Mesenchymal stem cell (in vitro differentiated cells and primary cell): ENCODE measurements around the gene LRIT3. TPM values are rescaled to one million over a fixed set of nuclear protein-coding genes. Genes with fewer than 3 reads are reported as not detected.

Experiments used
- DNase-seq: peaks from one replicate; pipeline ENCODE4 v3.0.0-alpha.2; 2013
- H2AFZ ChIP-seq: one replicate; pipeline ENCODE4 v1.6.1; 2013; ENCODE audit warnings: low read depth, mild to moderate bottlenecking, control low read depth, inconsistent platforms, low read length, moderate library complexity
- H2AK5ac ChIP-seq: 2 replicates; pipeline ENCODE4 v1.6.1; 2013; ENCODE audit warnings: low read length, moderate library complexity, mild to moderate bottlenecking, inconsistent platforms; ENCODE audit not compliant: severe bottlenecking
- H2BK120ac ChIP-seq: one replicate; pipeline ENCODE4 v1.6.1; 2013; ENCODE audit warnings: low read depth, mild to moderate bottlenecking, inconsistent platforms, low read length, moderate library complexity
- H2BK12ac ChIP-seq, 2 experiments: one replicate each; pipeline ENCODE4 v1.6.1; 2013; ENCODE audit warnings: inconsistent platforms in 2 of 2, low read length in 2 of 2, mild to moderate bottlenecking in 2 of 2, moderate library complexity in 2 of 2, control low read depth in 1 of 2
- H2BK15ac ChIP-seq: one replicate; pipeline ENCODE4 v1.6.1; 2013; ENCODE audit warnings: mild to moderate bottlenecking, low read depth, inconsistent platforms; ENCODE audit not compliant: poor library complexity, severe bottlenecking
- H2BK5ac ChIP-seq: 2 replicates; pipeline ENCODE4 v1.6.1; 2013; ENCODE audit warnings: low read depth, mild to moderate bottlenecking, low read length, control low read depth, inconsistent platforms; ENCODE audit not compliant: poor library complexity, severe bottlenecking
- H3K14ac ChIP-seq, 2 experiments: one replicate each; pipeline ENCODE4 v1.6.1; 2013; ENCODE audit warnings: inconsistent platforms in 2 of 2, low read length in 2 of 2, control low read depth in 1 of 2, mild to moderate bottlenecking in 1 of 2, moderate library complexity in 1 of 2
- H3K18ac ChIP-seq, 2 experiments: one replicate each; pipeline ENCODE4 v1.6.1; 2013; ENCODE audit warnings: inconsistent platforms in 2 of 2, low read length in 2 of 2, control low read depth in 1 of 2, low read depth in 1 of 2, mild to moderate bottlenecking in 1 of 2
- H3K23ac ChIP-seq, 2 experiments: one replicate each; pipeline ENCODE4 v1.6.1; 2013; ENCODE audit warnings: inconsistent platforms in 2 of 2, low read length in 2 of 2, mild to moderate bottlenecking in 2 of 2, moderate library complexity in 2 of 2, control low read depth in 1 of 2
- H3K27ac ChIP-seq: 2 replicates; pipeline ENCODE4 v1.5.1; 2013; ENCODE audit warnings: mild to moderate bottlenecking, moderate library complexity, low read length, control low read depth, inconsistent platforms; ENCODE audit not compliant: poor library complexity, severe bottlenecking
- H3K27me3 ChIP-seq, 2 experiments: 2 replicates each; pipeline versions ENCODE4 v1.6.1 to v1.7.0; 2013; ENCODE audit warnings: low read length in 2 of 2, mild to moderate bottlenecking in 2 of 2, moderate library complexity in 2 of 2, control low read depth in 1 of 2, inconsistent platforms in 1 of 2; ENCODE audit not compliant: control insufficient read depth in 1 of 2, insufficient read depth in 1 of 2
- H3K36me3 ChIP-seq, 2 experiments: 2 replicates each; pipeline versions ENCODE4 v1.6.1 to v1.7.0; 2013; ENCODE audit warnings: low read length in 2 of 2, control low read depth in 1 of 2, inconsistent platforms in 1 of 2, low read depth in 1 of 2, mild to moderate bottlenecking in 1 of 2; ENCODE audit not compliant: insufficient read depth in 2 of 2, control insufficient read depth in 1 of 2
- H3K4ac ChIP-seq, 2 experiments: one replicate each; pipeline ENCODE4 v1.6.1; 2013; ENCODE audit warnings: inconsistent platforms in 2 of 2, low read length in 2 of 2, mild to moderate bottlenecking in 2 of 2, moderate library complexity in 2 of 2, control low read depth in 1 of 2, low read depth in 1 of 2
- H3K4me1 ChIP-seq: 2 replicates; pipeline ENCODE4 v1.6.1; 2013; ENCODE audit warnings: low read depth, low read length, control low read depth; ENCODE audit not compliant: control insufficient read depth, insufficient read depth
- H3K4me2 ChIP-seq: 2 replicates; pipeline ENCODE4 v1.6.1; 2013; ENCODE audit warnings: low read length, mild to moderate bottlenecking, inconsistent platforms; ENCODE audit not compliant: poor library complexity, severe bottlenecking
- H3K4me3 ChIP-seq, 2 experiments: 2 replicates each; pipeline versions ENCODE4 v1.5.1 to v1.7.0; 2013; ENCODE audit warnings: low read length in 2 of 2, mild to moderate bottlenecking in 2 of 2, control low read depth in 1 of 2, low read depth in 1 of 2; ENCODE audit not compliant: insufficient read depth in 1 of 2
- H3K79me1 ChIP-seq: replicated peaks from 2 replicates; pipeline ENCODE4 v1.6.1; 2013; ENCODE audit warnings: mild to moderate bottlenecking, control low read depth, low read length, inconsistent platforms; ENCODE audit not compliant: poor library complexity, severe bottlenecking
- H3K9ac ChIP-seq: 2 replicates; pipeline ENCODE4 v1.7.0; 2013; ENCODE audit warnings: mild to moderate bottlenecking, low read length, moderate library complexity
- H3K9me3 ChIP-seq: 2 replicates; pipeline ENCODE4 v1.7.0; 2013; ENCODE audit warnings: mild to moderate bottlenecking, low read length; ENCODE audit not compliant: control insufficient read depth
- H4K8ac ChIP-seq: one replicate; pipeline ENCODE4 v1.6.1; 2013; ENCODE audit warnings: inconsistent platforms, mild to moderate bottlenecking, low read length, moderate library complexity
- H4K91ac ChIP-seq: one replicate; pipeline ENCODE4 v1.6.1; 2013; ENCODE audit warnings: mild to moderate bottlenecking, low read length, inconsistent platforms
- WGBS: methylation state at CpG from one replicate; pipeline ENCODE4 v1.1.7; 2013; ENCODE audit warnings: mixed read lengths; 5-methylcytosine and 5-hydroxymethylcytosine counted together
- polyA plus RNA-seq, 2 experiments: library from polyadenylated mRNA; stranded (reverse); fragments of 200-250 nt; gene quantifications; one replicate each; pipeline ENCODE4 v1.2.3, GENCODE V29; 2013

LRIT3 gene
- 0.03 TPM for polyA plus RNA-seq (2013, experiment 1 of 2)
- polyA plus RNA-seq (2013, experiment 2 of 2): 0.03 TPM

GRCh38 chr4:109847896-109848442, at the start of gene LRIT3:
TSS of gene LRIT3 (plus strand) at chr4:109848107. CDS start at chr4:109848202, 95 bp downstream.
- Histone ChIP-seq H2BK120ac (no peak within 1 kb of the TSS), H3K23ac (no peak within 1 kb of the TSS), H2AFZ (no peak within 1 kb of the TSS), H3K27me3 (no peaks in the 10 kb centered on the region), H3K18ac (no peak within 1 kb of the TSS), H3K79me1 (no peaks in the 10 kb centered on the region), H2BK12ac (no peak within 1 kb of the TSS), H3K27ac (no peak within 1 kb of the TSS), H3K36me3 (no peaks in the 10 kb centered on the region), H3K4me3 (no peak within 1 kb of the TSS), H2BK15ac (no peak within 1 kb of the TSS), H3K4ac (no peak within 1 kb of the TSS), H4K8ac (no peak within 1 kb of the TSS), H4K91ac (no peak within 1 kb of the TSS), H3K9me3 (no peaks in the 10 kb centered on the region), H3K9ac (no peak within 1 kb of the TSS), H2BK5ac (no peak within 1 kb of the TSS), H3K4me1 (no peaks in the 10 kb centered on the region), H2AK5ac (no peak within 1 kb of the TSS), H3K4me2 (no peak within 1 kb of the TSS), H3K14ac (no peak within 1 kb of the TSS)
- 91% methylated on average over 5 of the region's 5 CpGs for WGBS
- DNase-seq: no peak

- H3K9me3 ChIP-seq: peaks cover 14% of the 10 kb centered on the region
- H3K18ac ChIP-seq: no peak overlapping the region
- no peak overlapping the region for H4K8ac ChIP-seq
- no peak overlapping the region for H3K23ac ChIP-seq
- no peak overlapping the region for H3K4ac ChIP-seq
- no peak overlapping the region for H3K9ac ChIP-seq
- no peak overlapping the region for H3K27ac ChIP-seq
- no peak overlapping the region for H2AK5ac ChIP-seq
- H3K4me1 ChIP-seq: no peaks in the 10 kb centered on the region
- no peaks in the 10 kb centered on the region for H3K27me3 ChIP-seq
- no peak overlapping the region for H2AFZ ChIP-seq
- no peak overlapping the region for H3K4me2 ChIP-seq
- H2BK120ac ChIP-seq: no peak overlapping the region
- H2BK5ac ChIP-seq: no peak overlapping the region
- no peaks in the 10 kb centered on the region for H3K36me3 ChIP-seq
- H3K14ac ChIP-seq: no peak overlapping the region
- DNase-seq: no peak
- H3K79me1 ChIP-seq: no peaks in the 10 kb centered on the region
- H2BK12ac ChIP-seq: no peak overlapping the region
- H4K91ac ChIP-seq: no peak overlapping the region
- H2BK15ac ChIP-seq: no peak overlapping the region
- no peak overlapping the region for H3K4me3 ChIP-seq
Measured at GRCh38 chr4:109798866-109799265, 49.0 kb upstream of the LRIT3 start.

DNA sequence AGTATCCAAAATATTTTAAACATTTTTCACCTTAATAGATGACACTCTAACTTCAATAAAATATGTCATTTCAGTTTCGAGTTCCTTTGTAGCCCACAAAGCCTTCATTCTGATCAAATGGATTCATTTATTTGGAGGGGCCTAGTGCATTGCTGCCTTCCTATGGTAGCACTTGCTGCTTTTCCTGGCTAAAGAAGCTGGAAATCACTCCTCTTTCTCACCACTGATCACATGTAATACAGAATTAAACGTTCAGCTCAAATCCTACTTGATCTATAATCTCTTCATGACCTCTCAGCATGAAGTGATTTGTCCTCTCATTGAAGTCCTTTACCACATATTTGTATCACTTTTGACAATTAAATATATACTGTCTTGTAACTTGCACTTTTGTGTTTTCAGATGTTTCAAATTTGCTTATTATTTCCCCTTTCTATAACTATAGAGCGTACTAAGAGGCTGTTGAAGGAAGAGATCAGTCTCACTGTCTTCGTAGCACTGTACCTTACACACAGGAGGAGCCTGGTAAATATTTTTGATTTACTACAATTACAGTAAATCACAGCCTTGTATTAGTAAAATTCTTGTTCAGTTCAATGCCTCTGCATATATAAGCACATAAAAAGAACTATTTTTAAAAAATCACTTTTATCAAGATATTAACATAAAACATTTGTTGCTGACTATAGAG, 46.7 kb upstream of the LRIT3 start:
- Histone ChIP-seq H3K9me3 (peaks cover 10% of the 10 kb centered on the region), H4K8ac (no peak overlapping the region), H3K4ac (no peak overlapping the region), H2BK15ac (no peak overlapping the region), H3K4me2 (no peak overlapping the region), H3K9ac (peak overlapping the region; percentile 66), H2AK5ac (no peak overlapping the region), H3K36me3 (no peaks in the 10 kb centered on the region), H3K14ac (no peak overlapping the region), H4K91ac (no peak overlapping the region), H2BK5ac (no peak overlapping the region), H3K27ac (no peak overlapping the region), H2AFZ (no peak overlapping the region), H3K4me1 (no peaks in the 10 kb centered on the region), H3K79me1 (no peaks in the 10 kb centered on the region), H2BK12ac (no peak overlapping the region), H3K4me3 (no peak overlapping the region), H3K27me3 (no peaks in the 10 kb centered on the region), H3K18ac (no peak overlapping the region), H2BK120ac (no peak overlapping the region), H3K23ac (no peak overlapping the region)
- no peak for DNase-seq
- WGBS: 79% methylated on average over 2 of the region's 4 CpGs

- Histone ChIP-seq H3K9ac (peak within 1 kb of the TSS; percentile 66), H2BK15ac (no peak within 1 kb of the TSS), H3K14ac (no peak within 1 kb of the TSS), H2BK12ac (no peak within 1 kb of the TSS), H2BK120ac (no peak within 1 kb of the TSS), H4K91ac (no peak within 1 kb of the TSS), H2AFZ (no peak within 1 kb of the TSS), H3K79me1 (no peaks in the 10 kb centered on the region), H3K36me3 (no peaks in the 10 kb centered on the region), H2AK5ac (no peak within 1 kb of the TSS), H2BK5ac (no peak within 1 kb of the TSS), H3K9me3 (peaks cover 4% of the 10 kb centered on the region), H3K23ac (no peak within 1 kb of the TSS), H3K27me3 (no peaks in the 10 kb centered on the region), H4K8ac (no peak within 1 kb of the TSS), H3K27ac (no peak within 1 kb of the TSS), H3K18ac (no peak within 1 kb of the TSS), H3K4ac (no peak within 1 kb of the TSS), H3K4me2 (no peak within 1 kb of the TSS), H3K4me3 (no peak within 1 kb of the TSS), H3K4me1 (no peaks in the 10 kb centered on the region)
- DNase-seq: peak; percentile 57
- 50% methylated on average over 1 of the region's 2 CpGs for WGBS
Measured at GRCh38 chr4:109801895-109802319, 46.0 kb upstream of the LRIT3 start, which contains the start of gene CFI. TSS of gene CFI (minus strand) at chr4:109801999. CDS start at chr4:109801971, 28 bp downstream.
